Activated CD4-positive, alpha-beta T cell treated with anti-CD3 and anti-CD28 coated beads, Interleukin-2, amount 50 U/mL, for 24 hours (primary cell): ENCODE results near the gene UBE2E1.
A peak's percentile ranks its signal among the peaks of the same experiment; 100 is the strongest.

Source experiments
- DNase-seq, 2 donors: peaks; one replicate each; pipeline ENCODE4 v3.0.0-alpha.2; 2020; ENCODE audit warnings: low read depth in 1 of 2, low spot score in 1 of 2

The UBE2E1 gene

DNA sequence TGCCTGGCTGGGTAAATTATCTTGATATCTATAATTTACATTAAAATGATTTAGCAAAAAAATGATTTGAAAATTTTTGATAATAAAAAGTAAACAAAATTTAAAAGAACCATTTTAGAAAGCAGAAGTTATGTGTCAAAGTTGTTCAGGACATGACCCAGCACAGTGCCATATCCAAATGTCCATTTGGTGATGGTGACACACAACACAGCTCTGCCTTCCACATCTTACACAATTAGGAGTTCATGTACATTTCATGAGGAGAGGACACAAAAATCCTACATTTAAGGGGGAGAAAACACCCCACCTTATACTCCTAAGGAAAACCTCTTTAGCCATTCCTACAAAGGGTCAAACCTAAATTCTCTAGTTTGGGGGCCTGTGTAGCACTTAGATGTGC lies 10.7 kb upstream of the UBE2E1 start:
- no peak for DNase-seq

DNA sequence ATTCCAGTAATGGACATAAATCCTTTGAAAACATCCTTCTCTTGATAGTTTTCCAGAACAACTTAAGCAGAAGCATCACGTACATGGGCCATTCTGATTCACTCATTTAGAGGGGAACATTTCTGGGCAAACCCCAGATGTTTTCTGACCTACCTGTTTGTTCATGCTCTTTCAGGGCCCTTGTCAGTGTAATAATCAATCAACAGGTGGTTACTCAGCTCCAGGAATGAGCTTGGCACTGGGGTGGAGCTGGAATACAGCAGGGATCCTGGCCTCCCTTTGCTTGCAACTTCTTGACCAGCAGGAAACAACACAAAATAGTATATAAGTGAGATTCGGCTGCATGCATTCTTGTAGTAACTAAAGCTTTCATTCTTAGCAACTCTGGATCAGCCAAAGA lies 9.2 kb upstream of the UBE2E1 start:
- no peak for DNase-seq

DNA sequence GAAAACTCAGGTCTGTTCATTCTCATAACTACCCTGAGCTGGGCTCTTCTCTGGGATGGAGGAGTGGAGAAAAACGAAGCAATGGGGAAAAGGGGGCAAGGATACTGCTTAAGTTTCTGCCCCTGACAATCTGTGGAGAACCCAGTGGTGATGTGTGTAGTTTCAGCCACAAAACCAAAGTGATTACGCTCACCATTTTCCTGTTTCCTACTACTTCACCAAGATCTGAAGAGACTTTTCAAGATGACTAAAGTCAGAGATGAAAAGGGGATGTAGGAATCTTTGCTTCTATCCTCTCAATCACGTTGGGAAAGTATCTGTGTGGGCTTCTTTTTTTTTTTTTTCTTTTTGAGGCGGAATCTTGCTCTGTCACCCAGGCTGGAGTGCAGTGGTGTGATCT lies 8.3 kb upstream of the UBE2E1 start:
- no peak for DNase-seq

DNA sequence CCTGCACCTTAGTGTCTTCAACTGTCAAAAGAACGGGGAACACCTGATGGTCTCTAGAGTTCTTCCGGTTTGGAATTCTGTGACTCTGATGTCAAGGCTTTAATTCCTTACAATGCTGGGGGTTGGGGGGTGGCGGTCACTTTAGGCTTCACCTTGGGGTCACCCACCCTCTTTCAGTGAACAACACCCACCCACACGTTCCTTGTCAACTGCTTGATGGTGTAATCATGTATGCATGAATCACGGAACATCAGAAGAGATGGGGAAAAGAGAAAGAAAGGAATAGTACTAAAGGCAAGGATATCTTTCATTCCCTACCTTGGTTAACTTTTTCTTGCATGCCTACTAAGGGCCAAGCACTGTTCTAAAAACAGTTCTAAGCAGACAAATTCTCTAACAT lies 7.3 kb upstream of the UBE2E1 start:
- DNase-seq = no peak

DNA sequence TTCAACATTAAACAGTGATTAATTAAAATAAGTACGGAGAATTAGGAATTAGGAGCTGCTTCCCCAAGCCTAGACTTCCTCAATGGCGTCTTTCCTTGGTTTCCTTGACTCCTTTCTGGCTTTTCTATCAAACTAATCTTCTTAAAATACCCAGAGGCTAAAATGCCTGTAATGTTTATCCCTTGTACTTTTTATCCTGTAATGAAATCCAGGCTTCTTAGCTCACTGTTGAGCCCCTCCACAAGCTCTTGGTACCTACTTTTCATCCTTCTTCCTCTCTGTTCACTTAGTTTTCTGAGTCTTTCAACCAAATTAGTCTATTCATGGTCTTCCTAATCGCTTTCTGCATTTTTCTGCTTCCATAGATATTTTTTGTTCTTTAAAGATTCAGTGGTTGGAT lies 6.9 kb upstream of the UBE2E1 start:
- no peak for DNase-seq

DNA sequence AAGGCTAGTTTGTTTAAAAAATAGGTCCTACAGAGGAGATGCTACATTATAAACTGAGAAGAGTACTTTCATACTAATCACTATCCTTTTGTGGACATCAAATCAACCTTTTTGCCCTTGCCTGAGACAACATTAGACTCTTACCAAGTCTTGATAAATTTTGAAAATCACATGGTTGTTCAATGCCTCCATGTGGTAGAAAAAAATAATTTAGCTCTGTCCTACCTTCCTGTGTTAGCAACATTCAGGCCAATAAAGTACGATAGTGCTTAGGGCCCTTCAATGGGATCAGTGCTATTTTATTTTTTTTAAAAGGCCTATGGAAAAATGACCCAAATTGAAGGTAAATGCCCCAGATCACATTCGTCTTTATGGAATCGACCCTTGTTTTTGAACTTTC lies 5.0 kb upstream of the UBE2E1 start:
- DNase-seq = no peak

DNA sequence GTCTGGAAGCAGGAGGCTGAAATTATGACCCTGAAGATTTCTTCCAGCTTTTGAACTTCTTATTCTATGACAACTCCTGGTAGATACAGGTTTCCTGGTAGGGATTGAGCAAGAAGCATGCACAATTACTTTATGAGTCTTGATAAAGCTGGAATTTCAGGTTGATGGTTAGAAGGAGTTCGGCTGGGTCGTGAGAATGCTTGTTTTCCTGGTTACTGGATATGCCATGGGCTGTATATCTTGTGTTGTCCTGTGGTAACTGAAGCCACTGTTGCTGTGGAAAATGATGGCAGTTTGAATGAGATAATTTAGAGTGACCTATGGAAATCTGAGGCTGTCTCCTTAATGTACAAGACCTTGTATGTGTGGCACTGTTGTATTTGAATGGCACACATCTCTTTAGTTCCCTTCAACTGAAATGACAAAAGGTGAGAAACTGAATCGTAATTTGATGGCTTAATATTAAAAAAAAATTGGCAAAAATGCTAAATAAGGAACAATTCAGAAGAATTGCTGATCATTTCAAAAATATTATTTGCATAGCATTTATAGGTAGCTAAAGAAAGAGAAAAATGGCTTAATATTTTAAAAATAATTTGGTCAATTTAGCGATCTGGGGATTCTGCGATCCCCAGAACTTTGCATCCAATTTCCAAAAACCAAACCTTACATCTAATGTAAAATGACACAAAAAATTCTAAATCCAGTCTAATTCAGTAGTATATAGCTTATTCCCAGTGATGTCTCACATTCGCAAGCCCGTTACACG lies 1.1 kb upstream of the UBE2E1 start:
- no peak for DNase-seq

DNA sequence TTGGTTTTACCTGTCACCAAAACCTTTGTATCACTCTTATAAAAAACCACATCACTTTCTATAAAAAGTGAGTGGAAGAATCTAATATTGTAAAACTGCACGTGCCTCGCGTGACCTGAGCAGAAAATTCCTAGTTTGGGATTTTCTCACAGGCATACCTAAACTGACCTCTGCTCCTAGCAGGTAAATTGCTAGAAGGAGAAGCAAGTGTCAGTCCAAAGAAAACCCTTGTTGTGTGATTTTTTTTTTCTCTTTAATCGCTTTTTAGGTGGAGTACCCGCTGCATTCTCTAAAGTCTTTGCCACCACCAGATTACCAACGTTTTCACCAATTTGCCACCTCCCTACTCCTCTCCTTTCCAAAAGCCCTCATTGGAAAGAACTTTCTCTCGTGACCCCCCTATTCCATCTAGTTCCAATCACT lies 534 bp upstream of the UBE2E1 start:
- no peak for DNase-seq

DNA sequence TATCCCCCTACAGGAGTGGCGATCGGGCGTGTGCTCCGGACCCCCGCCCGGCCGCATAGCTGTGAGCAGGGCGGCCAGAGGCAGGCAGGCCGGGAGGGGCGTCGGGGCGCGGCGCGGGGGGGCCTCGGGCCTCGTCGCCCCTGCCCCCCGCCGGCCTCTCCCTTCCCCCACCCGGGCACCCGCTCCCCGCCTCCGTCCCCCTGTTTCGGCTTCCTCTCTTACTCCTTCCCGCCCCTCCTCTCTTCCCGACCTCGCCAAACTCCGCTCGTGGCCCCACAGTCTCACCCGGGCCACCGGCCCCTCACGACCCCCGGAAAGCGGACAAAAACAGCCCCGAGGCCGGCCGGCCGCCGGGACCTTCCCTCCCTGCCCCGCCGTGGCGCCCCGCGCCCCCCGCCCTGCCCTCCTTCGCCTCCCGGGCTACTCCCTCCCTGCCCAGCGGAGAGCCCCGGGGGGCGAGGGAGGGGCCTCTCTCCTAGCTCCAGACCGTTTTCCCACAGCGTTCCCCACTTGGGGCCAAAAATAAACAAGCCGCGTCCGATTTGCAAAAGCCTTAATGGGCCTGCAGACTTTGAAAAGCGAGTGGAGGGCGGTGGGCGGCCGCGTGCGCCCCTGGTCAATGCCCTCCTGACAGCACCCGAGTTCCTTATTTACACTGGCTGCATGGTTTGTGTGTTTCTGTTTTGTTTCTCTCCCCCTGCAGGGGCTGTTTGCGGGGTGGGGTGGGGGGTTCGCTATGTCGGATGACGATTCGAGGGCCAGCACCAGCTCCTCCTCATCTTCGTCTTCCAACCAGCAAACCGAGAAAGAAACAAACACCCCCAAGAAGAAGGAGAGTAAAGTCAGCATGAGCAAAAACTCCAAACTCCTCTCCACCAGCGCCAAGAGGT lies 1.0 kb downstream of the UBE2E1 start:
- DNase-seq = no peak

DNA sequence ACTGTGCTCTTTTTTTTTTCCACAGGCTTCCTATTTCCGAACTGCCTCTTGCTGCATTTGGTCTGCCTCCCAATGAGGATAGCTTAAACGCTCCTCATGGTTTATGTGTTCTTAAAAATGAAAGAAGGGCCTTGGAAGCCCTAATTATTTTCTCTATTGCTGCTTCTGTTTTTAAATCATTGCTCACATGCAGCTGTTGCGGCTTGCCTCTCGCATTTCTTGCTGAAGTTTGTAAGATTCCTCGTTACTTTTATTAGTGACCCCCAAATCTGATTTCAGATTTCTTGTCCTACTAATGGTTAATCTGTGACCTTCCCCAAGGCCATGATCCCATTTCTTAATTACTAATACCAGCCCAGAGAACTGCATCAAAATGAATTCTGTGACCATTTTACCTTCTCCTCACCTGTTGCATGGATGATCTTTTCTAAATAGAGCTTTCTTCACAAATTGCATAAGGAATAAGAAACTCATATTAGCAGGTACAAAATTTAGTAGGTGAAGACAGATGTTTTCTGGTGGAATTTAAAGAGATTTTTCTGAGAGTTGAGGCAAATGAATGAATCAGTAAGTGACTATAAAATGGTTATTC lies 1.8 kb downstream of the UBE2E1 start:
- DNase-seq = no peak

DNA sequence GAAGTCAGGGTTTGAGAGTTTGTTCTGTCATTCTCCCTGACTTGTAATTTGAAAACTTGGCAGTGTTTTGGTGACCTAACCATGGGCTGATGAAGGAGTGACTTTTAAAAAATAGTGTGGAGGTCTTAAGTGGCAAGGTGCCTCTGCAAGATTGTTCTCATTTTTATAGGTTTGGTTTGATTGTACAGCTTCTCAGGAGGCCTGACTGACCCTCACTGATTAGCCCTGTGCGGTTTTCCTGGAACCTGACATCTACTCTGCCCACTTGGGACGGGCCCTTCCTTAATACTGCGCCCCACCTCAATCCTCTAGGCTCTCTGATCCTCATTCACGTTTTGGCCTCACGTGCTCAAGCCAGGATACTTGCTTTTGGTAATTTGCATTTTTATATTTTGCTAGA lies 2.8 kb downstream of the UBE2E1 start:
- no peak for DNase-seq

DNA sequence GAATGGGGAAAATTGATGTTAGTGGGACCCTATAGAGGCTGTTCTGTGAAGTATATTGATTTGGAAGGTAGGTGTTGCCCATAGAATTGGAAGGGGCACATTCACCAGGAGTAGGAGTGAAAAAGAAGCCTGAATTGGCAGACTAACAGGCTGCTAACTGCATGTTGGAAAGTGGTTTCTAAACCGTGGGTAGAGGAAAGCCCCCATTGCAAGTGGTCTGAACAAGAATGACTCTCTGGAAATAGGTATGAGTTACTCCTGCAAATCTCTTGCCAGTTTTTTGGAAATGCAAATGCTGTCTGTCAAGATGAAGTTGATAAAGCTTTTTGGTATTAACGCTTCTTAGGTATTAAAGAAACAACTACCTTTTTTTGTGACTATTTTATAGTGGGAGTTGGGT lies 3.5 kb downstream of the UBE2E1 start:
- no peak for DNase-seq

DNA sequence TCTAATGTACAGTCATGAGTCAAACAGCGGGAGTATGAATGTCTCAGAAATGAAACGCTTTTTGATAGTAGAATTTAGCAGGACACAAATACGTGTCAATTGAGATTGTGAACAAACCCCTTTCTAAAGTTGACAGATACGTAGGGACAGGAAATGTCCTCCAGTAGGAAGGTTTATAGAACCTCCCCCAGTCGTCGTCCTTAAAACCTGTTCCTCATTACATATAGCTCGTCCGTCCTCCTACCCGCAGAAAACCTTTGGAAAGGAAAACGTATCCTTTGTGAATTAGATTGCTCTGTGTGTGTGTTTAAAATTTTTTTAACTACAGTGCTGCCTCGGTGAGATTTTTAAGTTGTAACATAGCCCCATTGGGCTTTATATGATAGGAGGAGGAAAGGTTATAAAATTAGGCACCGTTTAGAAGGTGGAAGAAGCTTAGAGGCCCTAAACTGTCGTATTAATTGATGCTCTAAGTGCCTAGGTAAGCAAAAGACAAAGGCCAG lies 4.1 kb downstream of the UBE2E1 start:
- no peak for DNase-seq

DNA sequence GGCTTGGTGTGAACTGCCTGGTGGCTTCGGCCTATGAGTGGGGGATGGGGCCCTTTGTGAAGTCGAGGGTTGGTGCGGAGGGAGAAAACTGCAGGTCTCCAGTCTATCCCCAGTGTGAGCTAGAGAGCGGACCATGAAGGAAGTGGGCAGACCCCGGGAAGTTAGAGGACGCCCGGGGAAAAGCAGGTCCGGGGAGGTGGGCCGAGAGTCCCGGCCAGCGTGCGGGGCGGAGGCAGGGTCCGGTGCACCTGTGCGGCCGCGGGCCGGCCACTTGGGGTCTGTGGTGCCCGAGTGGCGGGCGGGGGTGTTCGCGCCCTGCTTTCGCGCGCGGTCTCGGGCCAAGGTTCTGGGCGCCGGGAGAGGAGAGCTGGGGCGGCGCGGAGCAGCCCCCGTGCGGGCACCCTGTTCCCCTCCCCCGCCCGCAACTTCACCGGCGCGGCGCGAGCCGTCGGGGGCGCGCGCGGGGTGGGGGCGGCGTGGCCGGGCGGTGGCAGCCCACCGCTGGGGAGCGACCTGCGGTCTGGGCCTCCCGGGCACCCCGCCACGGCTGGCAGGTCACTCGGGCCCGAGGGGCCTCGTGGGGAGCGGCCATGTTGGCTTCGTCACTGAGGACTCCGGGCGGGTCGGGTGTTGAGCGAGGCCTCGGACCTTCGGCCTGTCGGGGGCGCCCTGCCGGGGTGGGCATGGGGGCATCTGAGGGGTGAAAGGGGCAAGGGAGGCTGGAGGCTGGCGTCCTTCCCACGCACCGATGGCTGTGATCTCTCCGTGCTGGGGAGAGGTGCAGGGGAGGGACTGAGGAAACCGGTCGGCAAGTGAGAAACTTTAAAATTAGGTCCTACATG lies 4.8 kb downstream of the UBE2E1 start:
- DNase-seq = peak; percentile 22 to 44

DNA sequence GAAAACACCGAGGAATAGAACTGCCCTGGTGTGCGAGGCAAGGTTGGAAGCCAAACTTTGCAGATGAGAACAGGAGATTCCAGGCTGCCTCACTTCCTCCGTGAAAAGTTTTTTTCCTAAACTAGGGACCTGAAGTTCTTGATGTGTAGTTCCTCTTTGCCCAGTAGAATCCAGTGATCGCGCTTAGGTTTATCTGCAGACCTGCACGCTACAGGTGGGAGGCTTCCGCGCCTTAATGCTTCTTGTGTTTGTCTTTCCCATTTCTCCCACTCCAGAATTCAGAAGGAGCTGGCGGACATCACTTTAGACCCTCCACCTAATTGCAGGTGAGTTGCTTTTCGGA lies 5.4 kb downstream of the UBE2E1 start:
- DNase-seq = no peak

DNA sequence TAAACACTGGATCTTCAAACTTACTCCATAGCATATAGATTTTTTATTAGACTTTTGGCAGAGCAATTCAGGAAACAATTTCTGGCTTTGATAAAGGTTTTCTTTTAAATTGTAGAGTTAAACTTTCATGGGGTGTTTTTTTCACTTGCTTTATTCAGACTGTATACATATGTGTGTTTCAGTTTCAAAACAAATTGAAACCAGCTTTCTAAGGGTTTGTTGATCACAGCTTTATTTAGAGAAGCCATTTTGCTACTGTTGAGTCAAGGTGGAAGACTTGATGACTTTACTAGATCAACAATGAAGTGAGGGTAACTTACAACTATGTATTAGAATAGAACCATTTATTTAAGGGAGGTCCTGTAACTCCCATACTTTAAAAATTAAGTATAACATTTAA lies 6.2 kb downstream of the UBE2E1 start:
- no peak for DNase-seq

DNA sequence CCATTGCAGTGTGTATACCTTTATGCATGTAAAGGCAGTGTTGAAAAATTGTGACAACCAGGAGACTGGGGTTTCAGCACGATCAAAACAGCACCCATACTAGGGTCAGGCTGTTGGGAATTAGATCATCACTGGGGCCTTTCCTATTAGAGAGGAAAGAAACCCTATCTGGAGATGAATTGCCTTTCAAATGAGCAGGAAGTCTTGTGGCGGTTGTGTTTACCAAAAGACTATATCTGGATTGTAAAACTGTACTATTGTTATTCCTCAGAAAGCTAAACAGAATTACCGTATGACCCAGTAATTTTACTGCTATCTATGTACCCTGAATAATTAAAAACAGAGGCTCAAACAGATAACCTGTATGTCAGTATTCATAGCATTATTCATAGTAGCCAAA lies 10.1 kb downstream of the UBE2E1 start:
- DNase-seq = no peak

DNA sequence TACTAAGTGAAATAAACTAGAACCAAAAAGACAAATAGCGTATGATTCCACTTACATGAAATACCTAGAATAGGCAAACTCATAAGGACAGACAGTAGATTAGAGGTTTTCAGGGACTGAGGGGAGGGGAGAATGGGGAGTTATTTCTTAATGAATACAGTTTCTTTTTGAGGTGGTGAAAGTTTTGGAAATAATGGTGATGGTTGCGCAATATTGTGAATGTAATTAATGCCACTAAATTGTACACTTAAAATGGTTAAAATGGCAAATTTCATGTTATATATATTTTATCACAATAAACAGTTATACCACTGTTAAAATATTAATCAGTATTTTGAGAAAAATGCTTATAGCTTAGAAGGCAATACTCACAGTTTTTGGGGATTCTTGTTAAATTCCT lies 11.0 kb downstream of the UBE2E1 start:
- DNase-seq = no peak

DNA sequence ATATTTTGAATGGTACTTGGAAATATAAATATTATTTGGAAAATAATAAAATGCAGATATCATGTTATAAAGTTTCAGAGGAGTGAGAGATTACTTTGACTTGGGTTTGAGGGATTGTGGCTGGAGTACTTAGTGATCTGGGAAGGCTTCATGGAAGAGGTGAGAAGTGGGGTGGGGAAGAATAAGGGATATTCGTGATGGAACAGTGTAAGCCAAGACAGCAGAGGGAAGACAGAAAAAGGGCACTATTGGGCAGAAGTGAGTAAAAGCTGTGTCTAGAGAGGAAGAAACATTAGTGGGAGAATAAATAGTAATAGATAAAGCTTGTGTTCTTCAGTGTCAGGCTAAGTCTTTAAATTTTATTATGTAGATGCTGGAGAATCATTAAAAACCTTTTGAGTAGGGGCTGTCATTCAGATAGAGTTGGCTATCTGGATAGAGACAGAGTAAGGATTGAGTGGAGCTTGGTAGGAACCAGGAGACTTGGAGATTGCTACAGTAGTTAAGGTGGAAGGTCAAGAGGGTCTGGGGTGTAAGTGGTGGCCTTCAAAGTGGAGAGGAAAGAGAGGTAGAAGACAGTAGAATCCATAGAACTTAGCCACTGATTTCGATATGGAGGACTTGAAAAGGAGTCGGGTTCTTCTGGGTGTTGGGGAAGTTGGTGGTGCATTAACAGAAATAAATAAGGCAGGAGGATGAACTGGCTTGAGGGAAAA lies 11.9 kb downstream of the UBE2E1 start:
- DNase-seq = no peak

DNA sequence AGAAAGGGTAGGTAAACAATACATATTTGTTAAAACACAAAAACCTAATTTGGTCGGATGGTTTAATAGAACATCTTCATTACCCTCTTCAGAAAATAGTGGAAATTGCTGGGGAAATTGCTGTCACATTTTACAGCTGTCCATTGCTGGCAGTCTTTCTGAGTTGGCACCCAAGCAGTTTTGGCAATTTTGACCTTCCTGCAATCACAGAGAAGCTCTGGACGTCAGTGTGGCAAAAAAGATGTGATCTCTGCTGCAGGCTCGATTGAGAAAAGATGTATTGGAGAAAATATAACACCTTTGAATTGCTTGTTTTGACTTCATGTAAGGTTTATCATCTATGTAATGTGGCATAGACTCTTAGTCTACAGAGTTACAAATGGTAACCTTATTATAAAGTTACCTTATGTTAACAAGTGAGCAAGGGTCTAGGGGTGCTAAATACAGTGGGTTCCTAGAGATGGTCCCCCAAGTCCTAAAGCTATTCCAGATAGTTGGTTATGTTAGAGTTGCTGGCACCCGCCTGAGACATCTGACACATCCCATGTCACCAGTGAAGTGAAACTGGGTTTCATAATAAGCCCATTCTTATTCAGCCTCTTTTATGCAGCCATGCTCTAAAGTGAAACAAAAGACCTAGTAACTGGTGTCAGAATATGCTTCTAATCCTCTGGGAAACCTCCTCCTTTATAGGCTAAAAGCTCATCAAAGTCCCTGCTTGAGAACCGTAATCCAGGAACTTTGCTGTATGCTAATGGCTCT lies 14.0 kb downstream of the UBE2E1 start:
- no peak for DNase-seq
